SIG-M5 treated with dmso at 0.1 percent for 504 hours (cell line): Measurements from ENCODE around the gene RENBP.

Source experiments
- DNase-seq: peaks from one replicate; lab custom pipeline; 2025; ENCODE audit not compliant: unreplicated experiment; lab: John Stamatoyannopoulos, UW

RENBP gene

GRCh38 chrX:153921070-153921469 lies 23.4 kb downstream of the RENBP start:
- DNase-seq = no peak

- no peak for DNase-seq
Observed at GRCh38 chrX:153920546-153920945, 23.9 kb downstream of the RENBP start.

- no peak for DNase-seq
Observed at GRCh38 chrX:153919281-153919680, 25.2 kb downstream of the RENBP start.

GRCh38 chrX:153917869-153918268 lies 26.6 kb downstream of the RENBP start:
- DNase-seq = no peak

DNA sequence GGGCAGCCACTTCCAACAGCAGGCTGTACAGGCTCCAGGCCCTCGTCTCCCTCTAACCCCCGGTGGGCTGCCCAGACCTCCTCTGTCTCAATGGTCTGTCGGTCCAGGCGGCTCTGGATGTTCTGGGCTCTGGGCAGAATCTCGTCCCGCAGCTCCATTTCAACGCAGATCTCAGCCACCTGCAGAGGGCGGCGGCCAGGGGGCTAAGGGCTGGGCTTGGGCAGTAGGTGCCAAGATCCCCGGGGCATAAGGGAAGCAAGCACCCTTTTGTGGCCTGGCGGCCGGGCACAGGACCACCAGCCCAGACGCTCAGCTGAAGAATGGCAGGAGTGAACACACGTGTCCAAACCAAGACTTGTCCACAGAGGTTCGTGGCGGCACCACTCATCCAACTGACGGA lies 30.7 kb downstream of the RENBP start:
- no peak for DNase-seq

- DNase-seq = no peak
Observed at GRCh38 chrX:153913211-153913610, 31.2 kb downstream of the RENBP start.

DNA sequence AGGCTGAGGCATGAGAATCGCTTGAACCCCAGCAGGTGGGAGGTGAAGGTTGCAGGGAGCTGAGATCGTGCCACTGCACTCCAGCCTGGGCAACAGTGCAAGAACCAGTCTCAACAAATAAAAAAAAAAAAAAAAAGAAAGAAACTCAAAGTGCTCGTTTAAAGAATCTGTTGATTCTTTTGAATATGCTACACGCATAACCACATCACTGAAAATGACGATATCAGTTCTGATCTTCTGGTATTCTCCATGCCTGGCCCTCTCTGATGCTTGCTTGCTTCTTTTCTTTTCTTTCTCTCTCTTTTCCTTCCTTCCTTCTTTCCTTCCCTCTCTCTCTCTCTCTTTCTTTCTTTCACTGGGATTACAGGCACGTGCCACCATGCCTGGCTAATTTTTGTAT lies 32.6 kb downstream of the RENBP start:
- DNase-seq = no peak

GRCh38 chrX:153910446-153910845 lies 34.0 kb downstream of the RENBP start:
- DNase-seq = no peak

GRCh38 chrX:153909980-153910360 lies 34.5 kb downstream of the RENBP start:
- no peak for DNase-seq

- DNase-seq = no peak
Observed at GRCh38 chrX:153909024-153909979, 35.1 kb downstream of the RENBP start.

- DNase-seq = no peak
Observed at GRCh38 chrX:153908219-153908860, 36.1 kb downstream of the RENBP start.

GRCh38 chrX:153907456-153907855 lies 37.0 kb downstream of the RENBP start:
- no peak for DNase-seq

DNA sequence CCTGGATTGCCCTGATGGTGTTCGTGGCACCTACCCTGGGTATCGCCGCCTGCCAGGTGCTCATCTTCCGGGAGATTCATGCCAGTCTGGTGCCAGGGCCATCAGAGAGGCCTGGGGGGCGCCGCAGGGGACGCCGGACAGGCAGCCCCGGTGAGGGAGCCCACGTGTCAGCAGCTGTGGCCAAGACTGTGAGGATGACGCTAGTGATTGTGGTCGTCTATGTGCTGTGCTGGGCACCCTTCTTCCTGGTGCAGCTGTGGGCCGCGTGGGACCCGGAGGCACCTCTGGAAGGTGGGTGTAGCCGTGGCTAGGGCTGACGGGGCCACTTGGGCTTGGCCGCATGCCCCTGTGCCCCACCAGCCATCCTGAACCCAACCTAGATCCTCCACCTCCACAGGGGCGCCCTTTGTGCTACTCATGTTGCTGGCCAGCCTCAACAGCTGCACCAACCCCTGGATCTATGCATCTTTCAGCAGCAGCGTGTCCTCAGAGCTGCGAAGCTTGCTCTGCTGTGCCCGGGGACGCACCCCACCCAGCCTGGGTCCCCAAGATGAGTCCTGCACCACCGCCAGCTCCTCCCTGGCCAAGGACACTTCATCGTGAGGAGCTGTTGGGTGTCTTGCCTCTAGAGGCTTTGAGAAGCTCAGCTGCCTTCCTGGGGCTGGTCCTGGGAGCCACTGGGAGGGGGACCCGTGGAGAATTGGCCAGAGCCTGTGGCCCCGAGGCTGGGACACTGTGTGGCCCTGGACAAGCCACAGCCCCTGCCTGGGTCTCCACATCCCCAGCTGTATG lies 38.1 kb downstream of the RENBP start:
- DNase-seq = no peak

GRCh38 chrX:153905481-153906095 lies 38.9 kb downstream of the RENBP start:
- DNase-seq = no peak

DNA sequence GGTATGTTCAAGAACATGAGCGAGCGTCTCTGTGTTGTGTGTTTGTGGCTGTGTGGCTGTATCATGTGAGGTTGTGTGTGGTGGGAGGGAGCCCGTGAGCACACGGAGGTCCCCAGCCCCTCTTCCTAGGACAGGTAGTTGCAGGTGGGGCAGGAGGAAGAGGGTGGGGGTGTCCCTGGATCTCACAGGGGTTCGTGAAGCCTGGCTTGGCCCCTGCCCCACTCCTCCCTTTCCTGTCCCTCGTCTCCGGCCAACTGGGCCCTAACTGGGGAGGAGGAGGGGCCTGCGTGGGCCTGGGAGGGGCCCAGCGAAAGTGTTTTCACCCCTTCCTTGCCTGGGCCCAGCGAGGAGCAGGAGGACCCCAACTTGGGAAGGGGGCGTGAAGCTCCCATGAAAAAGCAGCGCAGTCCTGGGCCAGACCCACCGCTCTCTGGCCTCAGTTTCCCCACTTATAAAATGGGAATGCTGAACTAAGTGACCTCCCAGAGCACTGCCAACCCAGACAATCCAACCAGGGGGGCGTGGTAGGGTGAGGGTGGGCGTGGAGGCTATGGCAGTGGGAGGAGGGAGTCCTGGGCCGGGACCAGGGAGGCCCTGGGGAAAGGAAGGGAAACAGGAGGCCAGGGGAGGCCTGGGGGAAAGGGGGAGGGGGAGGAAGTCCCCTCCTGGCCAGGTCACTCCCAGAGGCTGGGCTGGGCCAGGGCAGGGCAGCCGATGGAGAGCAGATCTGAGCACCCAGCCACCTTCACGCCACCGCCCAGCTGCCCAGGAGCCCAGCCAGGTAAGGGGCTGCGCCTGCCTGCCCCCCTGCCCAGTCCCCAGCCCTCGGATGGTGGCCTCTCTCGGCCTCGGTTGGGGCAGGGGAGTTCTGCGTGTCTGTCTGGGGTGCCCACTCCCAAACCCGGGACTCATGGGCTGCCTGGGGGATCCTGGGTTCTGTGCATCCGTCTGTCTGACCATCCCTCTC lies 40.2 kb downstream of the RENBP start, which contains the start of gene AVPR2:
Gene AVPR2, plus strand, starts transcription at position 683 of the 967 bp plus-strand sequence. CDS start 473 bp downstream, outside the sequence.
- no peak for DNase-seq

- DNase-seq = no peak
Observed at GRCh38 chrX:153903238-153903980, 41.0 kb downstream of the RENBP start.

- DNase-seq = no peak
Observed at GRCh38 chrX:153902385-153902784, 42.1 kb downstream of the RENBP start.

- DNase-seq = no peak
Observed at GRCh38 chrX:153901753-153902140, 42.7 kb downstream of the RENBP start.
